Brain microvascular endothelial cell (primary cell): ENCODE measurements around the gene CTNND2.

Experiments used
- DNase-seq: peaks from one replicate; pipeline ENCODE4 v3.0.0-alpha.2; 2020
- H3K27ac ChIP-seq: fragments of 250-450 bp; sonication (Bioruptor Pico); 2 replicates; pipeline ENCODE4 v1.5.1; 2020; ENCODE audit warnings: mild to moderate bottlenecking, moderate library complexity
- H3K27me3 ChIP-seq: fragments of 250-450 bp; sonication (Bioruptor Pico); replicated peaks from 2 replicates; pipeline ENCODE4 v1.5.1; 2020; ENCODE audit warnings: mild to moderate bottlenecking
- H3K36me3 ChIP-seq: fragments of 250-450 bp; sonication (Bioruptor Pico); replicated peaks from 2 replicates; pipeline ENCODE4 v1.5.1; 2020; ENCODE audit warnings: mild to moderate bottlenecking
- H3K4me3 ChIP-seq: 2 replicates; pipeline ENCODE4 v1.5.1; 2011; ENCODE audit warnings: low read depth, mild to moderate bottlenecking, control low read depth, low read length, moderate library complexity
- in situ Hi-C: cut with HindIII; loops from 2 replicates; pipeline ENCODE4 v1.10.0; 2017; ENCODE audit warnings: low sequenced_read_pairs, low pct_ligation_motif_present
- TF ChIP-seq, protein P1 (sequence below): IDR thresholded peaks from 2 replicates; pipeline ENCODE4 v1.5.1; 2011; ENCODE audit warnings: low read depth, mild to moderate bottlenecking, moderate library complexity, low read length, control low read depth, inconsistent platforms; ENCODE audit errors: missing control alignments

Gene CTNND2

DNA sequence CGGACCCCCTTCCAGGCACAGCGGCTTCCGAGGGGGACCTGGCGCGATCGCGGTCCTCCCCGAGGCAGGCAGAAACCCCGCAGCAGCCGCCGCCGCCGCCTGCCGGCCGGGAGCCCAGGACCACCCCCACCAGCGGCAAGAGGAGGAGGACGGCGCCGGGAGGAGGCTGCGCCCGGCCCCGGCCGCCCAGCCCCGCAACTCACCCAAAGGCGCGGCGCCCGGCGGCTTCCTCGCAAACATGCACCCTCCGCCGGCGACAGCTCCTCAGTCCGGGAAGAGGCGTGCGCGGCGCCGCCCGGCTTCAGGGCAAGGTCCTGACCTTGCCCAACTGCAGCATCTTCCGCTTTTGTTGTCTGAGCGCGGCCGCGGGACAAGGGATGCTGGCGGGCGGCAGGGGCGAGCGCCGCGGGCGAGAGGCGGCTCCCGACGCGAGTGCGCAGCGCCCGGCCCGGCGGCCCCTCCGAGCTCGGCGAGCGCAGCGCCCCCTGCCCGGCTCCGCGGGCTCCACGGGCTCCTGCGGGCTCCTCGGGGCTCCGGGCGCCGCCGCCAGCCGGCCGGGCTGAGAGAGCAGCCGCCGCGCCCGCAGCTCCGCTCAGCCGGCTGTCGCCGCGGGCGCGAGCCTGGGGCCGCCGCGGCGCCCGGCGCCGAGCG is 507 bp downstream of the CTNND2 start:
- in situ Hi-C loops = no loop called here
- no peak overlapping the region for H3K27ac ChIP-seq
- DNase-seq = no peak
- no peaks in the 10 kb centered on the region for H3K36me3 ChIP-seq
- TF ChIP-seq, protein P1, sequence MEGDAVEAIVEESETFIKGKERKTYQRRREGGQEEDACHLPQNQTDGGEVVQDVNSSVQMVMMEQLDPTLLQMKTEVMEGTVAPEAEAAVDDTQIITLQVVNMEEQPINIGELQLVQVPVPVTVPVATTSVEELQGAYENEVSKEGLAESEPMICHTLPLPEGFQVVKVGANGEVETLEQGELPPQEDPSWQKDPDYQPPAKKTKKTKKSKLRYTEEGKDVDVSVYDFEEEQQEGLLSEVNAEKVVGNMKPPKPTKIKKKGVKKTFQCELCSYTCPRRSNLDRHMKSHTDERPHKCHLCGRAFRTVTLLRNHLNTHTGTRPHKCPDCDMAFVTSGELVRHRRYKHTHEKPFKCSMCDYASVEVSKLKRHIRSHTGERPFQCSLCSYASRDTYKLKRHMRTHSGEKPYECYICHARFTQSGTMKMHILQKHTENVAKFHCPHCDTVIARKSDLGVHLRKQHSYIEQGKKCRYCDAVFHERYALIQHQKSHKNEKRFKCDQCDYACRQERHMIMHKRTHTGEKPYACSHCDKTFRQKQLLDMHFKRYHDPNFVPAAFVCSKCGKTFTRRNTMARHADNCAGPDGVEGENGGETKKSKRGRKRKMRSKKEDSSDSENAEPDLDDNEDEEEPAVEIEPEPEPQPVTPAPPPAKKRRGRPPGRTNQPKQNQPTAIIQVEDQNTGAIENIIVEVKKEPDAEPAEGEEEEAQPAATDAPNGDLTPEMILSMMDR = no peak
- peak overlapping the region; percentile 35 for H3K4me3 ChIP-seq
- H3K27me3 ChIP-seq = peaks cover 26% of the 10 kb centered on the region

DNA sequence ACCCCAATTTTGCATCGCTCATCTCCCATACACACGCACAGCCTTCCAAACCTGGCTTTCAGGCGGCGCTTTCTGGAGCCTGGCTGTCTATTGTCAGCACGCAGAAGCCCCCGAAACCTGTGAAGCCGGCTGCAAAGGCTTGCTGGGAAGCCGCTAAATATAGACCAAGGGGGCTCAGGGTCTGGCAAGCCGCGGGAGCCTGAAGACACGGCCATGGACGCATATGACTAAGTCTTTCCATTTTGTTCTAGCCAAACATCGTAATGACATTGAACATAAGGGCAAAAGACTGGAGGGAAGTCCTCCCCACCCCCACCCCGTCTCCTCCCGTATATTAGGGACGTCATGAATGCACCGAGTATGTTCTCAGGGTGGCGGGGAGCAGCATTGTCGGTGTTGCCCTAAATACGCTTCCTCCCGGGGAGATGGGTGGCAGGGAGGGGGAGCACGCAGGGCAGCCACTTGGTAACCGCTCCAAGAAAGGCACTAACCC is 1.1 kb downstream of the CTNND2 start:
- no peak for DNase-seq
- no peak overlapping the region for H3K27ac ChIP-seq
- peaks cover 26% of the 10 kb centered on the region for H3K27me3 ChIP-seq
- H3K36me3 ChIP-seq = no peaks in the 10 kb centered on the region
- H3K4me3 ChIP-seq = peak overlapping the region; percentile 35
- TF ChIP-seq, protein P1 = no peak
- in situ Hi-C loops = no loop called here

DNA sequence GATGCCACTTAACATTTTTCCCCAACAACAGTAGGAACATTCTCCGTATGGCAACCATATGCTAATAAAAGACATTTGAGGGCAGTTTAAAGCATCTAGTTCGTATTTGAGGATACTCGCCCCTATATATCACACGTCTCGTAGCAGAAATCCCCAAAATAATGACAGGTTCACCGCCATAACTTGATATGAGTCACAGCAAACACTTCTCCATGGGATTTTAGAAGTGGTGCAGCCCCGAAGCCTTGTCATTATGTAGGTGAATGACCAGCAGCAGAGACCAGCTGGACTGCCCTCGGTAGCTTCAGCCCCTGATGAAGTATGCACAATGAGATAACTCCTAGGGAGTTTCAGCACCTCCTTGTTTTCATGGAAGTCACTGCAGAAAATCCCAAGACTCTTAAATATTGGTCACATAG is 2.0 kb downstream of the CTNND2 start:
- Histone ChIP-seq H3K4me3 (no peak overlapping the region), H3K27me3 (peaks cover 26% of the 10 kb centered on the region), H3K27ac (no peak overlapping the region), H3K36me3 (no peaks in the 10 kb centered on the region)
- in situ Hi-C loops = no loop called here
- TF ChIP-seq, protein P1 = no peak
- no peak for DNase-seq

DNA sequence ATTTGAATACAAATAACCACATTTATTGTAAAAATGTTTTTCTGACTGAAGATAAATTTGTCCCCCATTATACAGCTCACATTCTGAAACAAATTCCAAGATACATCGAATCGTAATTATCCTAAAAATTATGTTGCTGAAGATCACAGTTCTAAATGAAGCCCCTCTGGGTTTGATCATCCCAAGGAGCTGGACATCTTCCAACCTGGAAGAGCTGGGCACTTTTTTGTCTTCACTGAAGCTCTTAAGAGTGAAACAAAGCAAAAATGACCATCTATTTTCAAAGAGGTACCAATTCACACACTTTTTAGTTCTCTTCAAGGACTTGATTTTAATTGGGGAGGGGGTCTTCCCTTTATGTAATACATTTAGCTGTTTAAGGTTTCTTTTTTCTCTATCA is 5.5 kb downstream of the CTNND2 start:
- Histone ChIP-seq H3K36me3 (no peaks in the 10 kb centered on the region), H3K4me3 (no peak overlapping the region), H3K27ac (no peak overlapping the region), H3K27me3 (peaks cover 15% of the 10 kb centered on the region)
- in situ Hi-C loops = no loop called here
- DNase-seq = no peak
- TF ChIP-seq, protein P1 = no peak

DNA sequence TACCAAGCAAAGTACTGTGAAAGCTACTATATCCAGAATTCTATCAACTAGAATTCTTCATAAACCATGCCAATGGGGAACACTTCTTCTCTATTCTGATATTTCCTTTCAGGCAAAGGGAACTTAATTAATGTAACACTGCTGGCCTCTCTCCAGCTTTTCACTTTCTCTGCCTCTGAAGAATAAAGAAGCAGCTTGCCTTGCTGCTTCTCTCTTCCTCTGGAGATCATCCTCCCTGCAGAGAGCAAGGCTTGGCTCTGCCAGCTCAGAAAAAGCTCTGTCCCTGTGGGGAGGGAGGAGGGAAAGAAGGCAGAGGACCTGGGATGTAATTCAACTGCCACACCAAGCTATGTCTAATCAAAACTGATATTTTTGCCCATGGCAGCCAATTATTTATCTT is 6.5 kb downstream of the CTNND2 start:
- TF ChIP-seq, protein P1 = no peak
- DNase-seq = no peak
- H3K27ac ChIP-seq = no peak overlapping the region
- no peak overlapping the region for H3K4me3 ChIP-seq
- no peaks in the 10 kb centered on the region for H3K36me3 ChIP-seq
- H3K27me3 ChIP-seq = peaks cover 5% of the 10 kb centered on the region
- in situ Hi-C loops = no loop called here

DNA sequence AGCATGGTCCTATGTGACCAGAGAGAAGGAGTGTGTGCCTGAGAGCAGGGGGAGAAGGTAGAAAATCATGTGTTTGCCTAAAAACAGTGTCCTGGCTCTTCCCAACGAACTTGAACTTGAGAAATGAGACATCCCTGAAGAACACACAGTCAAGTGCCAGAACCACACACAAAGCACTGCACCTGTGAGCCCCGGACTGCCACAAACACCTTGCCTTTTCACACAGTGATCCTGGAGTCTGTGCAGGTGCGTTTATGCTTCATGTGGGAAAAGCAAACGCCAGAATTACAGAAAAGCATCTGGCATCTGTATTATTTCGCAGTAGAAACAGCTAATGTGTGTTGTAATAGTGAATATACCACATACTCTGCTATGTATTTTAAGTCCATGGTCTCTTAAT is 9.3 kb downstream of the CTNND2 start:
- DNase-seq = no peak
- Histone ChIP-seq H3K27me3 (no peaks in the 10 kb centered on the region), H3K4me3 (no peak overlapping the region), H3K27ac (no peak overlapping the region), H3K36me3 (no peaks in the 10 kb centered on the region)
- in situ Hi-C loops = no loop called here
- TF ChIP-seq, protein P1 = no peak
